GM10266 (cell line): ENCODE data around the gene ABCA12.

ENCODE experiments used
- DNase-seq: peaks from one replicate; pipeline ENCODE4 v3.0.0; 2012; ENCODE audit errors: extremely low spot score
- CTCF ChIP-seq: IDR thresholded peaks from 2 replicates; pipeline ENCODE4 v1.5.1; 2012; ENCODE audit warnings: mild to moderate bottlenecking, low read depth; ENCODE audit not compliant: control insufficient read depth, insufficient read depth; ENCODE audit errors: missing control alignments

The ABCA12 gene

GRCh38 chr2:214995409-214995808 is 143.0 kb downstream of the ABCA12 start:
- no peak for DNase-seq
- no peak for TF ChIP-seq CTCF

GRCh38 chr2:214992911-214993310 is 145.5 kb downstream of the ABCA12 start:
- no peak for TF ChIP-seq CTCF
- no peak for DNase-seq

DNA sequence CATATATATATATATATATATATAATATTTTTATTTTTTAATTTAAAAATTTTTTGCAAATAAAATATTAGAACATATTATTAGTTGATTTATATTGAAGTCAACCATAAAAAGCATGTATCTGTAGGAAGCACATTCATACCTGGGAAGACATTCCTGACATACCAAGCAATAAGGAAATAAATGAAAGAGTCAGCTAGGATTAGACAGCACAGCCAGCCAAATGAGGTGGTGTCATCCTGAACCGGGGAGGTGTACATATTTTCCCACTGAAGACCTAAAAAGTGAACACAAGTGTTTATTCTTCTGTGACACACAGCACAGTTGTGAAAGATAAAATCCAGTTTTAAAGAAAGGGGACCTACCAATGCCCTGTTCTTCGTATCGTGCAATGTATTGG is 149.2 kb downstream of the ABCA12 start:
- no peak for DNase-seq
- TF ChIP-seq CTCF: no peak

GRCh38 chr2:214987261-214987660 is 151.2 kb downstream of the ABCA12 start:
- DNase-seq: no peak
- TF ChIP-seq CTCF: no peak

GRCh38 chr2:214985619-214986018 is 152.8 kb downstream of the ABCA12 start:
- no peak for DNase-seq

DNA sequence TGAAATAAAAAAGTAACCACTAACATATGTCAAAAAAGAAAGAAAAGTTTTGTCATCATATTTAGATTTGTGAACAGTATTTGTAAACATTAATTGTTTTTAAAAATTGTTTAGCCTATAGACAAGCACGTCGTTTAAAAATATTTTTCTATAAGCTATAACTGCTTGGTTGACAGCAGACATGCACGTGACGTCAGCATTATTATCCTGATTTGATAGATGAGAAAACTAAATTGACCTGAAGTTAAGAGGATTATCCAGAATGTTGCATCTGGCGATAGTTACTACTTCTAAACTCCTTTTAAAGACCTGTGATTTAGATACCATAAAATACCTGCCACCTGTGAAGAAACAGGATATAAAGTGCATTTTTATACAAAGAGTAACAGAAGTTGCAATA is 172.0 kb downstream of the ABCA12 start:
- no peak for DNase-seq
- TF ChIP-seq CTCF: no peak

More at GRCh38 chr2:214985619-214986018, 152.8 kb downstream of the ABCA12 start:
- no peak for TF ChIP-seq CTCF

GRCh38 chr2:214960677-214961076 is 177.7 kb downstream of the ABCA12 start:
- no peak for TF ChIP-seq CTCF
- DNase-seq: no peak

DNA sequence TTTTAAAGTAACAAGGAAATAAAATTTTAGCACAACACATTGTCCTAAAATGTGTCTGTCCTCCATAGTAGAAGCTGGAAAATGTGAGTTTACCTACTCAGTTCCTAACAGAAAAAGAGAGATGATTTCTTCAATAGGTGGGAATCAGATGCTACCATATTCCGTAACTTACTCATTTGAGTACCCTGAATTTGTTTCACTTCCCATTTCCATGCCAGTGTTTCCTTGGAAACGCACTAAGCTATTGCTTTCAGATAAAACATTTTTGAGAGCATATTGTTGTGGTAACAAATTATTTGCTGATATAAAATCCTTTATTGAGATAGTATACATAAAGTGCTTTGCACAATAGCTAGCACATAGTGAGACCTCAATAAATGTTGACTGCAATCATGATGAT is 191.5 kb downstream of the ABCA12 start:
- DNase-seq: no peak
- TF ChIP-seq CTCF: no peak
